H9 (cell line): ENCODE measurements around the gene CUEDC1. TPM values are rescaled to one million over a fixed set of nuclear protein-coding genes. Genes with fewer than 3 reads are reported as not detected.

Experiments used
- DNase-seq: peaks from one replicate; pipeline ENCODE4 v3.0.0-alpha.2; 2017
- H2AFZ ChIP-seq: one replicate; pipeline ENCODE4 v1.6.1; 2013; ENCODE audit warnings: mild to moderate bottlenecking, low read length, control low read depth, moderate library complexity
- H2AK5ac ChIP-seq: 2 replicates; pipeline ENCODE4 v1.6.1; 2013; ENCODE audit warnings: low read length, control low read depth, mixed read lengths; ENCODE audit not compliant: insufficient read length
- H2BK120ac ChIP-seq: one replicate; pipeline ENCODE4 v1.6.1; 2013; ENCODE audit warnings: low read depth, mild to moderate bottlenecking, low read length, control low read depth, inconsistent platforms; ENCODE audit not compliant: poor library complexity, severe bottlenecking
- H2BK12ac ChIP-seq: 2 replicates; pipeline ENCODE4 v1.6.1; 2013; ENCODE audit warnings: low read length, control low read depth, mixed read lengths, low read depth; ENCODE audit not compliant: insufficient read length
- H2BK15ac ChIP-seq: 2 replicates; pipeline ENCODE4 v1.6.1; 2013; ENCODE audit warnings: low read depth, low read length, control low read depth
- H2BK20ac ChIP-seq: one replicate; pipeline ENCODE4 v1.6.1; 2013; ENCODE audit warnings: low read depth, mild to moderate bottlenecking, low read length, control low read depth, inconsistent platforms; ENCODE audit not compliant: poor library complexity, severe bottlenecking
- H2BK5ac ChIP-seq: 2 replicates; pipeline ENCODE4 v1.6.1; 2013; ENCODE audit warnings: low read length, control low read depth, mixed read lengths; ENCODE audit not compliant: insufficient read length
- H3K14ac ChIP-seq: 2 replicates; pipeline ENCODE4 v1.6.1; 2013; ENCODE audit warnings: low read length, control low read depth; ENCODE audit not compliant: insufficient read depth
- H3K18ac ChIP-seq: 2 replicates; pipeline ENCODE4 v1.6.1; 2013; ENCODE audit warnings: low read depth, mild to moderate bottlenecking, mixed read lengths, low read length, control low read depth; ENCODE audit not compliant: insufficient read length
- H3K23ac ChIP-seq: 2 replicates; pipeline ENCODE4 v1.6.1; 2013; ENCODE audit warnings: low read length, control low read depth, mixed read lengths, low read depth; ENCODE audit not compliant: insufficient read length
- H3K23me2 ChIP-seq: 2 replicates; pipeline ENCODE4 v1.6.1; 2013; ENCODE audit warnings: low read depth, mild to moderate bottlenecking, mixed read lengths, low read length, control low read depth; ENCODE audit not compliant: insufficient read length, poor library complexity, severe bottlenecking
- H3K27ac ChIP-seq: 2 replicates; pipeline ENCODE4 v1.5.1; 2013; ENCODE audit warnings: low read length, control low read depth, mixed read lengths, low read depth; ENCODE audit not compliant: insufficient read length
- H3K27me3 ChIP-seq: 2 replicates; pipeline ENCODE4 v1.6.1; 2013; ENCODE audit warnings: low read length, control low read depth, inconsistent platforms; ENCODE audit not compliant: insufficient read depth
- H3K4ac ChIP-seq: 2 replicates; pipeline ENCODE4 v1.6.1; 2013; ENCODE audit warnings: low read depth, mild to moderate bottlenecking, control low read depth, inconsistent platforms, low read length, moderate library complexity
- H3K4me1 ChIP-seq: 2 replicates; pipeline ENCODE4 v1.6.1; 2013; ENCODE audit warnings: low read length, control low read depth, inconsistent platforms; ENCODE audit not compliant: insufficient read depth
- H3K4me2 ChIP-seq: 2 replicates; pipeline ENCODE4 v1.6.1; 2013; ENCODE audit warnings: low read length, control low read depth, mixed read lengths; ENCODE audit not compliant: insufficient read length, insufficient read depth
- H3K56ac ChIP-seq: 2 replicates; pipeline ENCODE4 v1.6.1; 2013; ENCODE audit warnings: low read depth, mild to moderate bottlenecking, mixed read lengths, low read length, control low read depth; ENCODE audit not compliant: insufficient read length
- H3K79me1 ChIP-seq: 2 replicates; pipeline ENCODE4 v1.6.1; 2013; ENCODE audit warnings: low read depth, mild to moderate bottlenecking, moderate library complexity, low read length, control low read depth, inconsistent platforms; ENCODE audit not compliant: insufficient read depth, poor library complexity, severe bottlenecking
- H3K79me2 ChIP-seq: 2 replicates; pipeline ENCODE4 v1.6.1; 2013; ENCODE audit warnings: low read length, control low read depth, inconsistent platforms; ENCODE audit not compliant: insufficient read depth
- H3K9ac ChIP-seq: 2 replicates; pipeline ENCODE4 v1.6.1; 2013; ENCODE audit warnings: low read length, control low read depth, mixed read lengths; ENCODE audit not compliant: insufficient read length; ENCODE audit errors: extremely low read depth
- H3K9me3 ChIP-seq: one replicate; pipeline ENCODE4 v1.6.1; 2013; ENCODE audit warnings: low read depth, low read length, inconsistent platforms; ENCODE audit not compliant: control insufficient read depth
- H3T11ph ChIP-seq: one replicate; pipeline ENCODE4 v1.6.1; 2013; ENCODE audit warnings: mild to moderate bottlenecking, low read length, control low read depth, inconsistent platforms
- H4K20me1 ChIP-seq: one replicate; pipeline ENCODE4 v1.6.1; 2013; ENCODE audit not compliant: control insufficient read depth, insufficient read length, insufficient read depth
- H4K5ac ChIP-seq: 2 replicates; pipeline ENCODE4 v1.6.1; 2013; ENCODE audit warnings: low read depth, mild to moderate bottlenecking, mixed read lengths, low read length, control low read depth; ENCODE audit not compliant: insufficient read length
- H4K8ac ChIP-seq: replicated peaks from 2 replicates; pipeline ENCODE4 v1.6.1; 2013; ENCODE audit warnings: low read length, control low read depth, mixed read lengths, low read depth; ENCODE audit not compliant: insufficient read length
- H4K91ac ChIP-seq: 2 replicates; pipeline ENCODE4 v1.6.1; 2013; ENCODE audit warnings: low read depth, mild to moderate bottlenecking, moderate library complexity, mixed read lengths, low read length, control low read depth; ENCODE audit not compliant: insufficient read length
- H3K27ac Mint-ChIP-seq, 3 experiments: 2 replicates in 2 of 3; 3 replicates in 1 of 3; pipeline ENCODE4 v1.8.0; 2020 to 2021; ENCODE audit warnings: mixed read lengths in 3 of 3, mild to moderate bottlenecking in 1 of 3, moderate library complexity in 1 of 3
- H3K27me3 Mint-ChIP-seq: 2 replicates; pipeline ENCODE4 v1.8.0; 2021; ENCODE audit warnings: low read depth, mild to moderate bottlenecking, moderate library complexity, mixed read lengths
- H3K36me3 Mint-ChIP-seq, 3 experiments: 2 replicates in 2 of 3; 3 replicates in 1 of 3; pipeline ENCODE4 v1.8.0; 2020 to 2021; ENCODE audit warnings: low read depth in 3 of 3, mixed read lengths in 3 of 3; ENCODE audit not compliant: insufficient read depth in 1 of 3
- H3K4me1 Mint-ChIP-seq, 2 experiments: 2 replicates each; pipeline ENCODE4 v1.8.0; 2020; ENCODE audit warnings: mixed read lengths in 2 of 2
- H3K4me3 Mint-ChIP-seq, 2 experiments: 2 replicates in 1 of 2; 3 replicates in 1 of 2; pipeline ENCODE4 v1.8.0; 2020 to 2021; ENCODE audit warnings: mild to moderate bottlenecking in 2 of 2, mixed read lengths in 2 of 2, moderate library complexity in 1 of 2
- H3K9me3 Mint-ChIP-seq, 2 experiments: 2 replicates in 1 of 2; 3 replicates in 1 of 2; pipeline ENCODE4 v1.8.0; 2020; ENCODE audit warnings: mild to moderate bottlenecking in 2 of 2, mixed read lengths in 2 of 2, moderate library complexity in 1 of 2
- WGBS: extraction: QIAGEN DNeasy Blood & Tissue Kit; methylation state at CpG from one replicate; pipeline ENCODE4 v1.1.7; 2013; ENCODE audit warnings: missing lambda C conversion rate, low lambda C conversion rate, mixed read lengths; ENCODE audit not compliant: insufficient read length; ENCODE audit errors: extremely low coverage; 5-methylcytosine and 5-hydroxymethylcytosine counted together
- total RNA-seq: library from RNA; stranded (reverse); gene quantifications from 2 replicates; pipeline ENCODE4 v1.2.1, GENCODE V29; 2021
- TF ChIP-seq, protein P1 (sequence below): fragments of 200-600 bp; sonication (generic); conservative IDR thresholded peaks from 3 replicates; pipeline ENCODE4 v1.8.0; 2021; ENCODE audit warnings: antibody characterized with exemption, mild to moderate bottlenecking

CUEDC1 gene
- total RNA-seq, 1 experiment from 2014 or later = 7.3 TPM

DNA sequence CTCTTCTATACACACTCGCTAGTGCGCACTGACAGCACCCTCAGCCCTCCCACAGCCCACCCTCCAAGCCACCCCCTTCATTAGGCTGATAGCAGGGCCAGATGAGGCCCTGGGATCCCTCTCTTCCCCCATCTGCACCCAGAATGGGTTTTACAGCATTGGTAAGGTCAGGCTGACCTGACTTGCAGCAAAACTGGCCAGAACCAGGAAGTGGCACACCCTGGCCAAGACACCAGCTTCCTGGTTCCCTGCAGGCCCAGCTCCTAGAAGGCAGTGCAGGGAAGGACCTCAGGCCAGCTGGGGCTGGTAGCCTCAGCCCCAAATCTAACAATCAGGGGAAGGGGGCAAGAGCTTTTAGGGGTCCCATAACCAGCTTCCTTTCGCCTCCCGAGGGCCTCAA is 55.4 kb downstream of the CUEDC1 start:
- H3K23me2 ChIP-seq = no peaks in the 10 kb centered on the region
- H3K4me2 ChIP-seq = no peak overlapping the region
- WGBS = no CpG with 5 or more reads among the region's 4 CpGs

More for the DNA sequence above, 55.4 kb downstream of the CUEDC1 start:
- Histone ChIP-seq H3K4ac (no peak overlapping the region), H3K23ac (no peak overlapping the region), H3K9ac (no peak overlapping the region), H3K9me3 (no peaks in the 10 kb centered on the region), H2BK12ac (no peak overlapping the region), H3K4me1 (no peaks in the 10 kb centered on the region; the same call in 1 of the 2 replicates), H2AK5ac (no peak overlapping the region), H3K18ac (no peak overlapping the region), H3K79me2 (no peaks in the 10 kb centered on the region), H2BK20ac (no peak overlapping the region), H4K8ac (no peak overlapping the region), H3T11ph (no peak overlapping the region), H2BK5ac (no peak overlapping the region), H4K20me1 (no peaks in the 10 kb centered on the region), H2AFZ (no peak overlapping the region), H2BK120ac (no peak overlapping the region), H4K5ac (no peak overlapping the region), H4K91ac (no peak overlapping the region), H3K14ac (no peak overlapping the region), H3K27ac (no peak overlapping the region), H3K27me3 (no peaks in the 10 kb centered on the region), H2BK15ac (no peak overlapping the region), H3K56ac (no peak overlapping the region), H3K79me1 (no peaks in the 10 kb centered on the region)
- Mint-ChIP-seq H3K36me3 (no peaks in the 10 kb centered on the region), H3K27me3 (no peaks in the 10 kb centered on the region), H3K27ac (peak overlapping the region in 2 of 3 experiments; percentile 80 to 96; a peak in 5 of 7 replicates), H3K4me1 (peaks cover 44 to 55% of the 10 kb centered on the region in 2 experiments), H3K9me3 (no peaks in the 10 kb centered on the region; a peak in 1 of 5 replicates), H3K4me3 (no peak overlapping the region)
- DNase-seq = no peak
- TF ChIP-seq, protein P1, sequence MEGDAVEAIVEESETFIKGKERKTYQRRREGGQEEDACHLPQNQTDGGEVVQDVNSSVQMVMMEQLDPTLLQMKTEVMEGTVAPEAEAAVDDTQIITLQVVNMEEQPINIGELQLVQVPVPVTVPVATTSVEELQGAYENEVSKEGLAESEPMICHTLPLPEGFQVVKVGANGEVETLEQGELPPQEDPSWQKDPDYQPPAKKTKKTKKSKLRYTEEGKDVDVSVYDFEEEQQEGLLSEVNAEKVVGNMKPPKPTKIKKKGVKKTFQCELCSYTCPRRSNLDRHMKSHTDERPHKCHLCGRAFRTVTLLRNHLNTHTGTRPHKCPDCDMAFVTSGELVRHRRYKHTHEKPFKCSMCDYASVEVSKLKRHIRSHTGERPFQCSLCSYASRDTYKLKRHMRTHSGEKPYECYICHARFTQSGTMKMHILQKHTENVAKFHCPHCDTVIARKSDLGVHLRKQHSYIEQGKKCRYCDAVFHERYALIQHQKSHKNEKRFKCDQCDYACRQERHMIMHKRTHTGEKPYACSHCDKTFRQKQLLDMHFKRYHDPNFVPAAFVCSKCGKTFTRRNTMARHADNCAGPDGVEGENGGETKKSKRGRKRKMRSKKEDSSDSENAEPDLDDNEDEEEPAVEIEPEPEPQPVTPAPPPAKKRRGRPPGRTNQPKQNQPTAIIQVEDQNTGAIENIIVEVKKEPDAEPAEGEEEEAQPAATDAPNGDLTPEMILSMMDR = no peak
